Mammary epithelial cell (primary cell): ENCODE results near the gene COL4A1.

Experiments used
- CTCF ChIP-seq, 2 donors: IDR thresholded peaks in 1 of 2; conservative IDR thresholded peaks in 1 of 2; 2 replicates each; pipeline ENCODE4 v1.5.1; 2011 to 2012; ENCODE audit warnings: inconsistent platforms in 2 of 2, low read length in 2 of 2, mild to moderate bottlenecking in 2 of 2, control low read depth in 1 of 2, low read depth in 1 of 2; ENCODE audit not compliant: insufficient read depth in 1 of 2; ENCODE audit errors: extremely low read depth in 1 of 2
- EZH2 ChIP-seq: IDR thresholded peaks from 2 replicates; pipeline ENCODE4 v1.6.1; 2012; ENCODE audit warnings: low read length, inconsistent platforms, borderline replicate concordance

DNA sequence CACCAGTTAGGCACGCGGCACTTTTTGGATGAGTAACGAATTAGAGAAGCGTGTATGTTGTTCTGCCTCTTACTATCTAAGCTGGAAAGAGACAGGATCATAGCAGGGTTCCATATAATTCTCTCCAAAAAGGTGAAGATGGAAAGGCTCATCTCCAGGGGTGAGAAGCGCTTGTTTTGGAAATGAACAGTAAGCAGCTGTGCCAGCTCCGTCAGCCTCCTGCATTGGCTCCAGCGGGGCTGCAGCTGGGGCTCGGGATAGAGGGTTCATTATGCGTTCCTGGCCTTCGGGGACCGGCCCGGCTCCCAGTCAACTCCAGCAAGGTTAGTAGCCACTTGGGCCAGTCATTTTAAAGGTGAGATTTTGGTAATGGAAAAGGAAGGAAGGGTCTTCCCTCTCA, 155.5 kb downstream of the COL4A1 start:
- no peak for TF ChIP-seq CTCF (conservative IDR thresholded peaks at IDR 0.05 in 1 of 2, IDR thresholded peaks at IDR 0.05 in 1 of 2; ENCODE audit: extremely low read depth in 1 of 2, insufficient read depth in 1 of 2, low read depth in 1 of 2, low read length in 2 of 2)
- TF ChIP-seq EZH2: no peak
